Osteocyte (in vitro differentiated cells): ENCODE measurements around the gene SEMA3E. TPM values are rescaled to one million over a fixed set of nuclear protein-coding genes. Genes with fewer than 3 reads are reported as not detected.

Source experiments
- DNase-seq: peaks from one replicate; pipeline ENCODE4 v3.0.0; 2021; ENCODE audit warnings: mixed read lengths; ENCODE audit not compliant: unreplicated experiment; ENCODE audit errors: extremely low spot score
- H3K27ac Mint-ChIP-seq: one replicate; pipeline ENCODE4 v1.8.0; 2021; ENCODE audit warnings: mild to moderate bottlenecking, mixed read lengths; ENCODE audit not compliant: unreplicated experiment
- H3K27me3 Mint-ChIP-seq: one replicate; pipeline ENCODE4 v1.8.0; 2021; ENCODE audit warnings: mixed read lengths; ENCODE audit not compliant: unreplicated experiment
- H3K36me3 Mint-ChIP-seq: one replicate; pipeline ENCODE4 v1.8.0; 2021; ENCODE audit warnings: mixed read lengths; ENCODE audit not compliant: unreplicated experiment
- H3K4me1 Mint-ChIP-seq: one replicate; pipeline ENCODE4 v1.8.0; 2021; ENCODE audit warnings: mixed read lengths; ENCODE audit not compliant: unreplicated experiment
- H3K4me3 Mint-ChIP-seq: one replicate; pipeline ENCODE4 v1.8.0; 2021; ENCODE audit warnings: mild to moderate bottlenecking, moderate library complexity, mixed read lengths; ENCODE audit not compliant: unreplicated experiment
- H3K9me3 Mint-ChIP-seq: one replicate; pipeline ENCODE4 v1.8.0; 2021; ENCODE audit warnings: mixed read lengths; ENCODE audit not compliant: unreplicated experiment
- total RNA-seq: library from RNA; stranded (reverse); gene quantifications from 2 replicates; pipeline ENCODE4 v1.2.1, GENCODE V29; 2021
- TF ChIP-seq, protein P1 (sequence below): fragments of 200-600 bp; sonication (generic); IDR thresholded peaks from 2 replicates; pipeline ENCODE4 v1.5.0; 2021; ENCODE audit warnings: antibody characterized with exemption, mild to moderate bottlenecking, moderate library complexity

The SEMA3E gene
- total RNA-seq, 1 donor from 2014 or later = 1.6 TPM

DNA sequence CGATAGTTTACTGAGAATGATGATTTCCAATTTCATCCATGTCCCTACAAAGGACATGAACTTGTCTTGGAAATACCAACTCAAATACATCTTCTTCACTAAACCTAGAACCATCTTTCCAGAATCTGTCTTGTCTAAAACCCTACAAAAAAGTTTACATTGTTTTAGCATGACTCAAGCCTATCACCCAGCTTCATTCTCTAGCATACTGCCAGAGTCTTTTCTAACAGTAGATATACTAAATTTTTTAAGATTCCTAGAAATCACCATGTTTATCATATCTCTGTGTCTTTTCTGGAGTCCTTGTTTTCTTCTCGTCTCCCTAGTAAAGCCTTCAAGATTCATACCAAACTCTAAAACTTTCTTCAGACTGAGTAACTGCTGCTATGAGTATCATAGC, 129.7 kb downstream of the SEMA3E start:
- no peaks in the 10 kb centered on the region for H3K27me3 Mint-ChIP-seq
- H3K36me3 Mint-ChIP-seq = no peaks in the 10 kb centered on the region
- H3K9me3 Mint-ChIP-seq = no peaks in the 10 kb centered on the region
- peaks cover 6% of the 10 kb centered on the region for H3K4me1 Mint-ChIP-seq
- no peak overlapping the region for H3K27ac Mint-ChIP-seq
- no peak overlapping the region for H3K4me3 Mint-ChIP-seq
- TF ChIP-seq, protein P1, sequence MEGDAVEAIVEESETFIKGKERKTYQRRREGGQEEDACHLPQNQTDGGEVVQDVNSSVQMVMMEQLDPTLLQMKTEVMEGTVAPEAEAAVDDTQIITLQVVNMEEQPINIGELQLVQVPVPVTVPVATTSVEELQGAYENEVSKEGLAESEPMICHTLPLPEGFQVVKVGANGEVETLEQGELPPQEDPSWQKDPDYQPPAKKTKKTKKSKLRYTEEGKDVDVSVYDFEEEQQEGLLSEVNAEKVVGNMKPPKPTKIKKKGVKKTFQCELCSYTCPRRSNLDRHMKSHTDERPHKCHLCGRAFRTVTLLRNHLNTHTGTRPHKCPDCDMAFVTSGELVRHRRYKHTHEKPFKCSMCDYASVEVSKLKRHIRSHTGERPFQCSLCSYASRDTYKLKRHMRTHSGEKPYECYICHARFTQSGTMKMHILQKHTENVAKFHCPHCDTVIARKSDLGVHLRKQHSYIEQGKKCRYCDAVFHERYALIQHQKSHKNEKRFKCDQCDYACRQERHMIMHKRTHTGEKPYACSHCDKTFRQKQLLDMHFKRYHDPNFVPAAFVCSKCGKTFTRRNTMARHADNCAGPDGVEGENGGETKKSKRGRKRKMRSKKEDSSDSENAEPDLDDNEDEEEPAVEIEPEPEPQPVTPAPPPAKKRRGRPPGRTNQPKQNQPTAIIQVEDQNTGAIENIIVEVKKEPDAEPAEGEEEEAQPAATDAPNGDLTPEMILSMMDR = no peak
- DNase-seq = no peak

DNA sequence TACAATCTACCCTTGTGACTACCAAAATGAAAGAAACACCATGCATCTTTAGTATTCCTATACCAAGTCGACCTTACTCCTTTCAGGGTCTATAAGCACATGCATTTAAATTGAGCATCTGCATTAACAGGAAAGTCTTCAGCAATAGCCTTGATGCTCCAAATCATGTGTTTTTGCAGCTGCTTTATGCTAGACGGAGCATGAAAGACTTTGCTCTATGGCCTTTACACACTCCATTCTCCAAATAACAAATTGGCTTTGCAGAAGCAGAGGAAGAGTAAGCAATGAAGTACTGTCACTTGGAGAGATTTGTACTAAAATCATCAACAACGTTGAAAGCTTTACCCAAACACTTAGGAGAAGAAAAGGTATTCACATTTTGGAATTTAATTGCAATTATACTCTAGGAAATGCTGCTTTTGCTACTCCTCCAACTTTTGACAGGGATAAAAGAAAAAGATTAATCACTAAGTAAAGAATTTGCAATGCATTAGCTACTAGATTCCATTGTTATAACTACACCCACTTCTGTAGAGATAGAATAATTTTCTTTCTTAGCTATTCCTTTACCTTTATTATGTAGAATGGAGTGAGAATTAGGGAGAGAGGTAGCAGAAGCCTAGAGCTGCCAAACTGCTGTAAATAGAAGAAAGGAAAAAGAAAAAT, 131.8 kb downstream of the SEMA3E start:
- peaks cover 4% of the 10 kb centered on the region for H3K4me1 Mint-ChIP-seq
- H3K4me3 Mint-ChIP-seq = no peak overlapping the region
- no peaks in the 10 kb centered on the region for H3K27me3 Mint-ChIP-seq
- H3K36me3 Mint-ChIP-seq = no peaks in the 10 kb centered on the region
- TF ChIP-seq, protein P1 = no peak
- H3K9me3 Mint-ChIP-seq = no peaks in the 10 kb centered on the region
- DNase-seq = no peak
- H3K27ac Mint-ChIP-seq = no peak overlapping the region

DNA sequence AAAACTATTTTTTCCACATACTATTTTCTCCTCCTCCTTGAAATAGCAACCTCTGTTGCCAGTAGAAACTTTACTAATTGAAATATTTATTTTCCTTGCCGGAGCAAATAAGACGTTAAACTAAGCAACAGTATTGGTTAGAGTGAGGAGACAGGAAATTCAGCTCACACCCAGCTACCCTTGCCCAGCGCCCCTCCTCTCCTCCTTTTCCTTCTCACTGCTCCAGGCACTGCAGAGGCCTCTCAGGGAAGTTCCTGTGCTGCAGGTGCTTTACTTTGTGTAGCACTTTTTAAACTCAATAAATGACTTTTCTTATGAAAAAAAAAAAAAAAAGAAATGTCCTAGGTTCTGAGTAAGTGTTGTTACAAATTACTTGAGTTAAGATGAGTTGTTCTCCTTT, 134.0 kb downstream of the SEMA3E start:
- Mint-ChIP-seq H3K27ac (no peak overlapping the region), H3K36me3 (no peaks in the 10 kb centered on the region), H3K27me3 (no peaks in the 10 kb centered on the region), H3K9me3 (no peaks in the 10 kb centered on the region), H3K4me3 (no peak overlapping the region), H3K4me1 (no peaks in the 10 kb centered on the region)
- TF ChIP-seq, protein P1 = no peak
- no peak for DNase-seq

DNA sequence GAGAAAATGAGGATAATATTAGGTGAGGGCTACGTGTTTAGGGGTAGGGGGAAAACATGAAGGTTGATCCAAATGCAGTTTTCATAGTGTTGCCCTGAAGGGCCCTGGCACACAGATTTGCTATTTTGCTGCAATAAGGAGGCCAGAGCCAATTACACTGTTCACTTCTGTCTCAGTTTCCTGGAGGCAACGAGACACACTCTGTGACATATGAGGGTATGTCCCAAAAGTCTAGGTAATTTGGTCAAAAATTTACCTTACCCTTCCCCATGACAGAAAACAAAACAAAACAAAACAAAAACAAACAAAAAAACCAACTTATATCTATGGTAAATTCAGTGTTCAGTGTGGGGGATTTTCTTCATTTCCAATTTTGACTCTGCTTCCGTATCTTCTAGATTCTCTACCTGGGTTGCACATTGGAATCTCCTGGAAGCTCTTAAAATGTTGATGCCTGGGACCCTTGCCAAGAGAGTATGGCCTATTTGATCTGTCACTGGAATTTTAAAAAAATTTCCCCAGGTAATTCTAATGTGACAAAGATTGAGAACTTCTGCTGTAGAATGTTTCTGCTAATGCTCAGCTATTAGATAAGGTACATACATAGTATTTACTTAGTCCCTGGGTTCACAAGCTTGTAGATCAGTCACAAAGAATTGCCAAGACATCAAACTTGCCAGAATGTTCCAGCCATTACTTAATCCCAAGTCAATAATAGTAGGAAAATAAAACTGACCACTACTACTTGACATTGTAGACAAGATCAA, 139.5 kb downstream of the SEMA3E start:
- H3K4me1 Mint-ChIP-seq = no peaks in the 10 kb centered on the region
- H3K4me3 Mint-ChIP-seq = no peak overlapping the region
- no peak for DNase-seq
- H3K36me3 Mint-ChIP-seq = no peaks in the 10 kb centered on the region
- no peaks in the 10 kb centered on the region for H3K9me3 Mint-ChIP-seq
- H3K27me3 Mint-ChIP-seq = no peaks in the 10 kb centered on the region
- H3K27ac Mint-ChIP-seq = no peak overlapping the region
- TF ChIP-seq, protein P1 = no peak

DNA sequence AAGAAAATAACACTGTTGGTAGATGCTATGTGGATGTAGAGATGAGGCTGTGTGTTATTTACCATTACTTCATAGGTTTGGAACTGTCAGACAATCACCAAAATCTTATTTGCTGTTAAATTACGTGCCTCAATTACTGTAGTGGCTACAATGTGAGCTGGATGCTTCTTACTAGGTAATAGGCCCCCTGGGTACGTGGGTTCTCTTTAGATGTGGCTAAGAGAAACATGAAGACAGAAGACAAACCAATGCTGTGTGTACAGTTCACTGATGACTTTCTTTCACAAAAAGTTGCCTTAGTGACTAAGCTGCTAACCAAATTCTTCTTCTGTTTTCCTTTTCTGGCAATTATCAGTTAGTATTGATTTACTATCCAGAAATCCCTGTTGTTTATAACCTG, 144.6 kb downstream of the SEMA3E start:
- no peaks in the 10 kb centered on the region for H3K36me3 Mint-ChIP-seq
- no peaks in the 10 kb centered on the region for H3K27me3 Mint-ChIP-seq
- no peak overlapping the region for H3K27ac Mint-ChIP-seq
- no peaks in the 10 kb centered on the region for H3K4me1 Mint-ChIP-seq
- H3K4me3 Mint-ChIP-seq = no peak overlapping the region
- no peak for DNase-seq
- TF ChIP-seq, protein P1 = no peak
- H3K9me3 Mint-ChIP-seq = no peaks in the 10 kb centered on the region
